ENCODE data around the gene SMPX. TPM values are rescaled to one million over a fixed set of nuclear protein-coding genes. Genes with fewer than 3 reads are reported as not detected.

The SMPX gene
- total RNA-seq, 1 donor from 2014 or later: not detected

DNA sequence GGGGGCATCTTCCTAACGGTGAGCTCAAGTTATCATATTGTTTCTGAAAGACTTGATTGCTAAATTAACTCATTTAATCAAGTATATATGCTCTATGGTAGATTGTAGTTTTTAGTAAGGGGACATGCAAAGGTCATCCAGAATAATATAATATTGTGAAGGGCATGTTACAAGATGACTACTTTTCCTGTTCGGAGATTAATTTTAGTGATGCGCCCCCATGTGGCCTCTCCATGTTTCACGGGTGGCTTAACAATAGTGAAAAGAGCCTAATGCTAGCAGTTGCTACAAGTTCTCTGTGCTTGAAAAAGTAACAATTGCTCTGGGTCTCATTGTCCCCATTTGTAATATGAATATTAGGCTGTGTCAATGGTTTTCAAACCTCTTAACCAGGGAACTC lies 12.2 kb downstream of the SMPX start:
- no peak overlapping the region for H3K4me3 Mint-ChIP-seq (ENCODE audit: low read depth)
- DNase-seq (ENCODE audit: low spot score, unreplicated experiment): no peak
- peaks cover 9% of the 10 kb centered on the region for H3K4me1 Mint-ChIP-seq (ENCODE audit: low read depth)
- TF ChIP-seq, protein P1, sequence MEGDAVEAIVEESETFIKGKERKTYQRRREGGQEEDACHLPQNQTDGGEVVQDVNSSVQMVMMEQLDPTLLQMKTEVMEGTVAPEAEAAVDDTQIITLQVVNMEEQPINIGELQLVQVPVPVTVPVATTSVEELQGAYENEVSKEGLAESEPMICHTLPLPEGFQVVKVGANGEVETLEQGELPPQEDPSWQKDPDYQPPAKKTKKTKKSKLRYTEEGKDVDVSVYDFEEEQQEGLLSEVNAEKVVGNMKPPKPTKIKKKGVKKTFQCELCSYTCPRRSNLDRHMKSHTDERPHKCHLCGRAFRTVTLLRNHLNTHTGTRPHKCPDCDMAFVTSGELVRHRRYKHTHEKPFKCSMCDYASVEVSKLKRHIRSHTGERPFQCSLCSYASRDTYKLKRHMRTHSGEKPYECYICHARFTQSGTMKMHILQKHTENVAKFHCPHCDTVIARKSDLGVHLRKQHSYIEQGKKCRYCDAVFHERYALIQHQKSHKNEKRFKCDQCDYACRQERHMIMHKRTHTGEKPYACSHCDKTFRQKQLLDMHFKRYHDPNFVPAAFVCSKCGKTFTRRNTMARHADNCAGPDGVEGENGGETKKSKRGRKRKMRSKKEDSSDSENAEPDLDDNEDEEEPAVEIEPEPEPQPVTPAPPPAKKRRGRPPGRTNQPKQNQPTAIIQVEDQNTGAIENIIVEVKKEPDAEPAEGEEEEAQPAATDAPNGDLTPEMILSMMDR (IDR thresholded peaks at IDR 0.05; ENCODE audit: unreplicated experiment): peak; percentile 77
- no peak overlapping the region for H3K27ac Mint-ChIP-seq
- H3K9me3 Mint-ChIP-seq (ENCODE audit: low read depth): no peaks in the 10 kb centered on the region
- no peaks in the 10 kb centered on the region for H3K36me3 Mint-ChIP-seq (ENCODE audit: insufficient read depth)
- peaks cover 9% of the 10 kb centered on the region for H3K27me3 Mint-ChIP-seq

DNA sequence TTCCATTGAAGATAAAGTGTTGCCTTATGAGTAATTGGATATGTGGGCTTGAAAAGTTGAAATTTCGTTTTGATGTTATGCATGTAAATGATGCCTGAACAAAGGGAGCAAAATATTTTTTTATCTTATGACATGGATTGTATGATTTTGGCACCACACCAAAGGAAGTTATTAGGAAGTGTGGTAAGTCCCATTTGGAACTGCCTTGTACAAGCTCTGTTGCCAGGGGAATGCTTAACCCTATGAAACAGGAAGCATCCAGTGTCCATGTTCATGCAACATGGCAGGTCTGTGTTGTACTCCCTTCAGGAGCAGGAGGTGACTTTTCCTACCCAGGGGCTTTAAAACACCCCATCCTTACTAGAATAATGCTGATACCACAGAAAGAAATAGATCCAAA lies 13.2 kb downstream of the SMPX start:
- DNase-seq (ENCODE audit: low spot score, unreplicated experiment): no peak
- no peaks in the 10 kb centered on the region for H3K36me3 Mint-ChIP-seq (ENCODE audit: insufficient read depth)
- peaks cover 9% of the 10 kb centered on the region for H3K27me3 Mint-ChIP-seq
- H3K27ac Mint-ChIP-seq: no peak overlapping the region
- H3K9me3 Mint-ChIP-seq (ENCODE audit: low read depth): no peaks in the 10 kb centered on the region
- H3K4me3 Mint-ChIP-seq (ENCODE audit: low read depth): no peak overlapping the region
- TF ChIP-seq, protein P1 (IDR thresholded peaks at IDR 0.05; ENCODE audit: unreplicated experiment): no peak
- H3K4me1 Mint-ChIP-seq (ENCODE audit: low read depth): peaks cover 14% of the 10 kb centered on the region

DNA sequence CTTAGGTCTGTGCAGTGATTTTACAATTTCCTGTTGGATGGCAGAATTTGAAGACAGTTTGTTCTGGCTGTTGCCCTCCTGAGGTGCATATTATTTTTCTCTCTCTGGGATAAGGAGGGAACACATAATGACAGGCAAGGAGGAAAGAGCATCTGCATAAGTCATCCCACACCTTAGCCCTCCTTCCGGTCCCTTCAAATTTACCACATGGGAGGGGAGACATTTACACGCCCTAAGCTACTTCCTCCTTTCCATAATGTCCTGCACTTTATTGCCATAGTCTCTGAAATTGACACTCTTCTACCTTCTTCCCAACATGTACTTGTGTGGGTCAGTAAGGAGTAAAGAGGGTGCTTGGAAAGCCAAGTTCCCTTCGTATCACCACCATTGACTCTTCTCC lies 13.9 kb downstream of the SMPX start:
- no peaks in the 10 kb centered on the region for H3K9me3 Mint-ChIP-seq (ENCODE audit: low read depth)
- no peaks in the 10 kb centered on the region for H3K36me3 Mint-ChIP-seq (ENCODE audit: insufficient read depth)

DNA sequence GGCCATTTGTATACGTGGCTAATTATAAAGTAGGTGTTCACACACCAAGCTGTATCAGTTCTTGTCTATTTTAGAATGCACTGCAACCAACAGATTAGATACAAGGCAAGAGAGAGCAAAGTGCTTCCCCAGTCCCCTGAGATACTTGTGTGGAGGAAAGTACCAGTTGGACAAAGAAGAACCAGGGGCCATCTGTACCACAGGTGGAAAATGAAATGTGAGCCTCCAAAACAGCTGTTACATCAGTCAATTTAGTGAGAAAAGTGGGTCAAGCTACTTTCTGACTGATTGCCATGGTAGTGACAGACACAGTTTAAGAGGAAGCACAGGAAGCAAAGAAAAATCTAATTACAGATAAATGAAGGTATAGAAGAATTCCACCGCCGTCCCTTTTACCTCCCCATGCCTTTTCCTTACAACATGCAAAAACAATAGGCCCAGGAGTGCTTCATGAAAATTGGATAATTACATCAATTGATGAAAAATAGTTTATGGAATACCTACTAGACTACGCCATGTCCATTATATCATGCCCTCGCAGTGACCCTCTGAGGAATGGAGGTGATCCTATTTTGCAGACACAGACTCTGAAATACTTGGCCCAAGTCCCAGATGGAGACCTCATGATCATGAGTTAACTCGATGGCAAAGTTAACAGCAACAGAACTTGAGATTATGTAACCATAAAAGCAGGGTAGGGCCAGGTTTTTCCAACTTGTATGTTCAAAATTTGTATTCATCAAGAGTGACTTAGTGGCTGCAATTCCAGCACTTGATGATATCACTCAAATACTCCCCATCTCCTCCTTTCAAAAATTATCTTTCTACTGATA lies 15.8 kb downstream of the SMPX start:
- no peaks in the 10 kb centered on the region for H3K36me3 Mint-ChIP-seq (ENCODE audit: insufficient read depth)
- peaks cover 14% of the 10 kb centered on the region for H3K4me1 Mint-ChIP-seq (ENCODE audit: low read depth)
- peaks cover 2% of the 10 kb centered on the region for H3K27me3 Mint-ChIP-seq
- TF ChIP-seq, protein P1 (IDR thresholded peaks at IDR 0.05; ENCODE audit: unreplicated experiment): no peak
- no peak overlapping the region for H3K27ac Mint-ChIP-seq
- no peaks in the 10 kb centered on the region for H3K9me3 Mint-ChIP-seq (ENCODE audit: low read depth)
- no peak for DNase-seq (ENCODE audit: low spot score, unreplicated experiment)
- H3K4me3 Mint-ChIP-seq (ENCODE audit: low read depth): no peak overlapping the region

More for the DNA sequence above, 13.9 kb downstream of the SMPX start:
- Mint-ChIP-seq H3K27me3 (peaks cover 9% of the 10 kb centered on the region), H3K4me1 (ENCODE audit: low read depth) (peaks cover 14% of the 10 kb centered on the region), H3K27ac (no peak overlapping the region), H3K4me3 (ENCODE audit: low read depth) (no peak overlapping the region)
- no peak for DNase-seq (ENCODE audit: low spot score, unreplicated experiment)
- TF ChIP-seq, protein P1 (IDR thresholded peaks at IDR 0.05; ENCODE audit: unreplicated experiment): no peak

DNA sequence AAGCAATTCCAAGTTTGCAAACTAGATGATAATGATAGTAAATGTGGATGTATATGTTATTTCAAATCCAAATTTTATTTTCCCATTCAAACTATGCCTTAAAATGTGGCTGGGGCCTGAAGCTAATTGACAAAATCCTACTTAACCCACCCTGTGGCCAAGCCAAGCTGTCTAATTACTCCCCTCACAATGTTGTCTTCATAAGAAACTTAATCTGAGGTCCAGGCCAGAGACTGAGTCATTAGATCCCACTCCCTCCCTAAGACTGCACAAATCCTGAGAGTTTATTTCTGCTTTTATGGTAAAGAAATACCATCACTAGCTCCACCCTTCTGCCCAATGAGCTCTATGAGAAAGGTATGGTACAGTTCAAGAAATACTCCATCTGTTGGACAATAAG lies 16.6 kb downstream of the SMPX start:
- Mint-ChIP-seq H3K9me3 (ENCODE audit: low read depth) (no peaks in the 10 kb centered on the region), H3K27ac (no peak overlapping the region), H3K4me1 (ENCODE audit: low read depth) (peaks cover 14% of the 10 kb centered on the region), H3K4me3 (ENCODE audit: low read depth) (no peak overlapping the region), H3K36me3 (ENCODE audit: insufficient read depth) (no peaks in the 10 kb centered on the region), H3K27me3 (peaks cover 2% of the 10 kb centered on the region)
- TF ChIP-seq, protein P1 (IDR thresholded peaks at IDR 0.05; ENCODE audit: unreplicated experiment): no peak
- DNase-seq (ENCODE audit: low spot score, unreplicated experiment): no peak
